Uterus (tissue), 4 donors: ENCODE data around the gene BRAP. TPM values are rescaled to one million over a fixed set of nuclear protein-coding genes. Genes with fewer than 3 reads are reported as not detected.
"Not testable (repeated sequence)": the region's sequence is repeated elsewhere in the genome, so short reads cannot be mapped to it uniquely, and the experiment has no call there.

Experiments used
- DNase-seq, 2 donors: peaks; one replicate each; pipeline ENCODE4 v3.0.0-alpha.2; 2019 to 2020
- H3K27ac ChIP-seq, 2 donors: fragments of 200-600 bp; sonication (generic); 1 replicate in 1 of 2; 2 replicates in 1 of 2; pipeline ENCODE4 v1.5.1; 2016 to 2018
- H3K27me3 ChIP-seq, 2 donors: fragments of 200-600 bp; sonication (generic); one replicate each; pipeline ENCODE4 v1.5.1; 2018 to 2019; ENCODE audit warnings: control low read depth in 1 of 2
- H3K36me3 ChIP-seq, 2 donors: fragments of 200-600 bp; sonication (generic); one replicate each; pipeline ENCODE4 v1.5.1; 2019; ENCODE audit warnings: control low read depth in 1 of 2
- H3K4me1 ChIP-seq, 2 donors: fragments of 200-600 bp; sonication (generic); one replicate each; pipeline ENCODE4 v1.5.1; 2018 to 2019; ENCODE audit warnings: control low read depth in 1 of 2
- H3K4me3 ChIP-seq, 2 donors: fragments of 200-600 bp; sonication (generic); 1 replicate in 1 of 2; 2 replicates in 1 of 2; pipeline ENCODE4 v1.5.1; 2018 to 2019; ENCODE audit warnings: mild to moderate bottlenecking in 1 of 2
- H3K9me3 ChIP-seq, 2 donors: fragments of 200-600 bp; sonication (generic); one replicate each; pipeline ENCODE4 v1.5.1; 2019; ENCODE audit warnings: control low read depth in 1 of 2
- CTCF ChIP-seq, 4 experiments: fragments of 200-600 bp in 2 of 4; fragments of 450-650 bp in 2 of 4; sonication (generic) in 2 of 4; IDR thresholded peaks; one replicate each; pipeline ENCODE4 v1.5.1; 2016 to 2019; ENCODE audit warnings: antibody characterized with exemption in 4 of 4, mild to moderate bottlenecking in 2 of 4, moderate library complexity in 1 of 4
- POLR2A ChIP-seq, 2 donors: fragments of 450-650 bp; IDR thresholded peaks; one replicate each; pipeline ENCODE4 v1.6.1; 2016; ENCODE audit warnings: antibody characterized with exemption in 2 of 2, mild to moderate bottlenecking in 1 of 2, moderate library complexity in 1 of 2
- intact Hi-C: fragments of 100-400 bp; cut with DNase I; formaldehyde crosslinking; loops from one replicate; pipeline ENCODE4 v1.15.1; 2023; ENCODE audit warnings: low total_unique reads
- total RNA-seq, 4 donors: library from RNA; depleted of rRNA in 3 of 4; stranded (reverse); fragments of >200 nt in 3 of 4; gene quantifications; one replicate each; pipeline versions ENCODE4 v1.1.0 to v1.2.4, GENCODE V29; 2014 to 2023
- donor health status: DM: yes; HTN: yes; CAD: no.

BRAP gene
- total RNA-seq, 4 donors from 2014 or later = 3.1 to 23.0 (median 20.4) TPM

- H3K27ac ChIP-seq = no peak overlapping the region
- H3K4me3 ChIP-seq = no peak overlapping the region
- intact Hi-C loops = no loop called here
- no peaks in the 10 kb centered on the region for H3K36me3 ChIP-seq
- H3K9me3 ChIP-seq = no peaks in the 10 kb centered on the region
- DNase-seq = no peak
- H3K4me1 ChIP-seq = no peaks in the 10 kb centered on the region
- H3K27me3 ChIP-seq = no peaks in the 10 kb centered on the region
- TF ChIP-seq CTCF (IDR thresholded peaks at IDR 0.05) (no peak), POLR2A (IDR thresholded peaks at IDR 0.05) (no peak)
Observed at GRCh38 chr12:111602348-111602747, 83.4 kb downstream of the BRAP start.

- H3K27me3 ChIP-seq, H3K4me1 ChIP-seq, DNase-seq, H3K4me3 ChIP-seq, intact Hi-C loops, H3K36me3 ChIP-seq, H3K9me3 ChIP-seq, H3K27ac ChIP-seq: not testable (repeated sequence)
Observed at GRCh38 chr12:111600986-111601385, 84.8 kb downstream of the BRAP start.

- Histone ChIP-seq H3K27me3 (no peaks in the 10 kb centered on the region), H3K4me3 (peak overlapping the region; percentile 85 to 96), H3K27ac (peak overlapping the region; percentile 97 to 98), H3K36me3 (no peaks in the 10 kb centered on the region), H3K9me3 (no peaks in the 10 kb centered on the region), H3K4me1 (no peaks in the 10 kb centered on the region)
- TF ChIP-seq POLR2A (IDR thresholded peaks at IDR 0.05) (no peak), CTCF (IDR thresholded peaks at IDR 0.05) (no peak)
- DNase-seq = no peak
- intact Hi-C loops = no loop called here
Observed at GRCh38 chr12:111600205-111600642, 85.5 kb downstream of the BRAP start.

GRCh38 chr12:111599453-111600204 is 86.1 kb downstream of the BRAP start:
- no peaks in the 10 kb centered on the region for H3K9me3 ChIP-seq
- peak overlapping the region; percentile 85 to 96 for H3K4me3 ChIP-seq
- H3K27me3 ChIP-seq = no peaks in the 10 kb centered on the region
- peak; percentile 90 to 91 for DNase-seq
- H3K27ac ChIP-seq = peak overlapping the region; percentile 97 to 98
- intact Hi-C loops = no loop called here
- H3K36me3 ChIP-seq = no peaks in the 10 kb centered on the region
- no peaks in the 10 kb centered on the region for H3K4me1 ChIP-seq
- TF ChIP-seq POLR2A (IDR thresholded peaks at IDR 0.05) (peak in 1 of 2 donors; percentile 71), CTCF (IDR thresholded peaks at IDR 0.05) (peak in 1 of 4 experiments; percentile 2)

GRCh38 chr12:111598637-111599452 is 86.9 kb downstream of the BRAP start, which contains the start of gene ATXN2:
ATXN2 (minus strand) TSS chr12:111599315; CDS start chr12:111599034, 281 bp downstream.
- intact Hi-C loops = no loop called here
- Histone ChIP-seq H3K27me3 (no peaks in the 10 kb centered on the region), H3K27ac (peak within 1 kb of the TSS; percentile 97 to 98), H3K4me3 (peak within 1 kb of the TSS; percentile 85 to 96), H3K9me3 (no peaks in the 10 kb centered on the region), H3K36me3 (no peaks in the 10 kb centered on the region), H3K4me1 (no peaks in the 10 kb centered on the region)
- TF ChIP-seq CTCF (IDR thresholded peaks at IDR 0.05) (peak in 2 of 4 experiments; percentile 15 to 20), POLR2A (IDR thresholded peaks at IDR 0.05) (no peak)
- peak; percentile 63 to 67 for DNase-seq
